IPS-20b (cell line): Measurements from ENCODE around the gene TFF3.

ENCODE experiments used
- H3K27ac ChIP-seq: one replicate; pipeline ENCODE4 v1.5.1; 2013; ENCODE audit warnings: low read length
- H3K27me3 ChIP-seq: 2 replicates; pipeline ENCODE4 v1.6.1; 2013; ENCODE audit warnings: mild to moderate bottlenecking, low read length, inconsistent platforms; ENCODE audit not compliant: insufficient read depth
- H3K36me3 ChIP-seq: 2 replicates; pipeline ENCODE4 v1.6.1; 2013; ENCODE audit warnings: low read depth, mild to moderate bottlenecking, inconsistent platforms, low read length, moderate library complexity; ENCODE audit not compliant: insufficient read depth
- H3K4me1 ChIP-seq: 2 replicates; pipeline ENCODE4 v1.6.1; 2013; ENCODE audit warnings: mild to moderate bottlenecking, control low read depth, inconsistent platforms, low read length, moderate library complexity; ENCODE audit not compliant: insufficient read depth
- H3K4me3 ChIP-seq: 2 replicates; pipeline ENCODE4 v1.5.1; 2013; ENCODE audit warnings: mild to moderate bottlenecking, low read length, inconsistent platforms
- H3K9ac ChIP-seq: 2 replicates; pipeline ENCODE4 v1.6.1; 2013; ENCODE audit warnings: low read depth, mild to moderate bottlenecking, inconsistent platforms, low read length, moderate library complexity
- H3K9me3 ChIP-seq: 2 replicates; pipeline ENCODE4 v1.6.1; 2013; ENCODE audit warnings: mild to moderate bottlenecking, low read depth, low read length, inconsistent platforms; ENCODE audit not compliant: insufficient read depth

TFF3 gene

DNA sequence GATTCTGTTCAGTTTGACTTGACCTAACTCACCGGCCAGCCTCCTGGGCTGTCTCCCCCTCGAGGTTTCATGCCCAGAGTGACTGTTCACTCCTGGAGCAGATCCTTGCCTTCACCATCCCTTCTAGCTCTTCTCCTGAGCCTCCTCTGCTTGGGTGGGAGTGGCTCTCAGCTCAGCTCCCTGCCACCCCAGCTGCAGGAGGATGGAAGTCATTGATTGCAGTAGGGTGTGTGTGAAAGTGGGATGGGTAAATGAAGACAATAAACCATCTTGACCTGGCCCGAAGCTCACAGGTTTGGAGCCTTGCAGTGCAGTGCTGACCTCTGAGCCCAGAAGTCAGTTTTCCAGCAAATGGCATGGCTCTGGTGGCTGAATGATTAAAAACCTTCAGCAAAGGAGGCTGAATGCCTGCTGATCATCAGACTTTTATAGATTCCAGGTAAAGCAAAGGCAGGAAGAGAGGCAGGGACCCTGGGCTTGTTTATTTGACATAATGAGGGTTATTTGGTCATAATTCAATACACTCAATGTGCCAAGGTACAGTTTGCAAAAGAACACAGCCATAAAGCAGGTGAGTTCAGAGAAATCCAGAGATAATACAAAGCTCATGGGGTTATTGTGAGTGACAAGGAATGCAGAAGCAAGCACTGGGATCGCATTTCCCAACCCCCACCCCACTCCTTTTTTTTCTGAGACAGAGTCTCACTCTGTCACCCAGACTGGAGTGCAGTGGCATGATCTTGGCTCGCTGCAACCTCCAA, 17.5 kb upstream of the TFF3 start:
- Histone ChIP-seq H3K4me3 (no peak overlapping the region), H3K4me1 (peaks cover 21% of the 10 kb centered on the region; the same call in 1 of the 2 replicates), H3K9ac (no peak overlapping the region), H3K9me3 (peaks cover 11% of the 10 kb centered on the region; the same call in 1 of the 2 replicates), H3K27me3 (no peaks in the 10 kb centered on the region), H3K36me3 (no peaks in the 10 kb centered on the region), H3K27ac (no peak overlapping the region)

- H3K27ac ChIP-seq = no peak overlapping the region
- H3K36me3 ChIP-seq = no peaks in the 10 kb centered on the region
- H3K4me1 ChIP-seq = peaks cover 18% of the 10 kb centered on the region; the same call in 1 of the 2 replicates
- no peak overlapping the region for H3K9ac ChIP-seq
- peaks cover 11% of the 10 kb centered on the region; the same call in 1 of the 2 replicates for H3K9me3 ChIP-seq
- H3K27me3 ChIP-seq = no peaks in the 10 kb centered on the region
- H3K4me3 ChIP-seq = no peak overlapping the region
These were observed 16.5 kb upstream of the TFF3 start for GRCh38 chr21:42331660-42332059.

GRCh38 chr21:42330380-42331371, 15.5 kb upstream of the TFF3 start:
- Histone ChIP-seq H3K36me3 (no peaks in the 10 kb centered on the region), H3K27me3 (no peaks in the 10 kb centered on the region), H3K27ac (no peak overlapping the region), H3K9me3 (peaks cover 11% of the 10 kb centered on the region; the same call in 1 of the 2 replicates), H3K4me3 (no peak overlapping the region), H3K9ac (no peak overlapping the region), H3K4me1 (peaks cover 11% of the 10 kb centered on the region; the same call in 1 of the 2 replicates)

DNA sequence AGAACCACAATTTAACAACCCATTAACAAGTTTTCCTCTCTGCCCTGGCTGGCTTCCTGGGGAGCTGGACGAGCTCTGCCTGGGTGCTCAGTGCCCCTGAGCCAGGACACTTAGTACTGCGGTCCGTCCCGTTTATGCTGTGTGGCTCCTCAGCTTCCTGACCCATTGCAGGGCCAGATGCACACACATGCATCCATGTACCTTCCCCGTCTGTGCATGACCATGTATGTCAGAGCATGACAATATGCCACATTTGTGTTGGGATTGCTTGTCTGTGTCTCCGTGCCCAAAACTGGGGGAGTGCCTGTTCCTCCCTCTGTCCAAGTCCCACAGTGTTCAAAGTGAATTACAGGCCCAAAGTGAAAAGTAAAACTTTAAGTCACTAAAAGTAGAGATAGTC, 9.7 kb upstream of the TFF3 start:
- Histone ChIP-seq H3K4me1 (no peaks in the 10 kb centered on the region), H3K27ac (no peak overlapping the region), H3K9ac (no peak overlapping the region), H3K9me3 (peaks cover 7% of the 10 kb centered on the region; the same call in 1 of the 2 replicates), H3K27me3 (no peaks in the 10 kb centered on the region), H3K4me3 (no peak overlapping the region), H3K36me3 (no peaks in the 10 kb centered on the region)

GRCh38 chr21:42321845-42322244, 6.6 kb upstream of the TFF3 start:
- Histone ChIP-seq H3K4me1 (peaks cover 3% of the 10 kb centered on the region), H3K36me3 (no peaks in the 10 kb centered on the region), H3K27ac (no peak overlapping the region), H3K4me3 (no peak overlapping the region), H3K9ac (no peak overlapping the region), H3K27me3 (no peaks in the 10 kb centered on the region), H3K9me3 (no peaks in the 10 kb centered on the region)

DNA sequence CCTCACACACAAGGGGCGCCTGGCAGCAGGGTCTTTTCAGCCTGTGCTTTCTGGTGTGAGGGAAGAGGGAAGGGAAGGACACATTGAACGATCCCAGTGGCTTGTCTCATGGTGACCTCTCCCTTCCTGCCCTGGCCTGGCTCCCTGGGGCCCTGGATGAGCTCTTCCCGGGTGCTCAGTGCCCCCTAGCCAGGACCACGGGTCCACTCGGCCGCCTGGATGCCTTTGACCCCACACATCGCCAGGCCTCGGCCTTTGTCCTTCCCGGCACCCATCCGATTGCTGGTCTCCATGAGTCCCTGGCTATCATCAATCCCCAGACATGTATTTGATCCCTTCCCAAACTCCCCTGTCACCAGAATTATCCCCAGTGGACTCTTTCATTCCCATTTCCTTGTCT, 6.0 kb upstream of the TFF3 start:
- no peaks in the 10 kb centered on the region for H3K9me3 ChIP-seq
- H3K4me3 ChIP-seq = no peak overlapping the region
- H3K27me3 ChIP-seq = no peaks in the 10 kb centered on the region
- no peak overlapping the region for H3K9ac ChIP-seq
- H3K4me1 ChIP-seq = peaks cover 3% of the 10 kb centered on the region
- no peak overlapping the region for H3K27ac ChIP-seq
- H3K36me3 ChIP-seq = no peaks in the 10 kb centered on the region

DNA sequence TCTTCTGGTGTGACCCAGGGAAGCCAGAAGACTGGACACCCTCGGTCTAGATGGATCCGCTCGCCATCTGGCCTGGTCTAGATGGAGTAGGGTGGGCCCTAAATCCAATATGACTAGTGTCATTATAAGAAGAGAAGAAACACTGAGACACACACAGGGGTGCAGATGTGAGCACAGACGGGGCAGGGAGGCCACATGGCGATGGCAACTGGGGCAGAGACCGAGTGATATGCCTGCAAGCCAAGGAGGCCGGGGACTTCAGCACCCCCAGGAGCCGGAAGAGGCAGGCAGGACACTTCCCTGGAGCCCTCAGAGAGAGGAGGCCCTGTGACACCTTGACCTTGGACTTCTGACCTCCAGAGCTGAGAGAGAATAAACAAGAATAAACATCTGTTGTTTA, 5.6 kb upstream of the TFF3 start:
- no peak overlapping the region for H3K9ac ChIP-seq
- no peaks in the 10 kb centered on the region for H3K9me3 ChIP-seq
- no peaks in the 10 kb centered on the region for H3K27me3 ChIP-seq
- no peak overlapping the region for H3K4me3 ChIP-seq
- H3K36me3 ChIP-seq = no peaks in the 10 kb centered on the region
- H3K4me1 ChIP-seq = peaks cover 3% of the 10 kb centered on the region
- H3K27ac ChIP-seq = no peak overlapping the region

- Histone ChIP-seq H3K27ac (no peak overlapping the region), H3K9me3 (no peaks in the 10 kb centered on the region), H3K4me1 (peaks cover 3% of the 10 kb centered on the region), H3K4me3 (no peak overlapping the region), H3K36me3 (no peaks in the 10 kb centered on the region), H3K9ac (no peak overlapping the region), H3K27me3 (no peaks in the 10 kb centered on the region)
These were observed 4.8 kb upstream of the TFF3 start for GRCh38 chr21:42319851-42320572.

GRCh38 chr21:42319376-42319775, 4.2 kb upstream of the TFF3 start:
- Histone ChIP-seq H3K27ac (no peak overlapping the region), H3K36me3 (no peaks in the 10 kb centered on the region), H3K4me3 (no peak overlapping the region), H3K27me3 (no peaks in the 10 kb centered on the region), H3K4me1 (peaks cover 3% of the 10 kb centered on the region), H3K9ac (no peak overlapping the region), H3K9me3 (no peaks in the 10 kb centered on the region)

GRCh38 chr21:42317826-42318746, 2.9 kb upstream of the TFF3 start:
- H3K4me1 ChIP-seq = peaks cover 6% of the 10 kb centered on the region
- no peaks in the 10 kb centered on the region for H3K27me3 ChIP-seq
- H3K9me3 ChIP-seq = no peaks in the 10 kb centered on the region
- no peak overlapping the region for H3K4me3 ChIP-seq
- no peak overlapping the region for H3K9ac ChIP-seq
- no peak overlapping the region for H3K27ac ChIP-seq
- H3K36me3 ChIP-seq = no peaks in the 10 kb centered on the region
